Measurements from ENCODE around the gene RAB8B. TPM values are rescaled to one million over a fixed set of nuclear protein-coding genes. Genes with fewer than 3 reads are reported as not detected.

RAB8B gene
- 10 to 100 TPM in 3 of 4 donors, 1 to 10 TPM in 1; 9.8 to 19.6 (median 13.9) TPM for polyA plus RNA-seq
- long read RNA-seq, donor 1 = 0 reads
- long read RNA-seq, donor 2, full-length matches to known transcripts = 5 of 5 reads
- long read RNA-seq, donor 2, partial matches to known transcripts = 0 of 5 reads
- long read RNA-seq, donor 2, other reads (novel, unspliced or antisense) = 0 of 5 reads
- long read RNA-seq, donor 3, full-length matches to known transcripts = 9 of 9 reads
- long read RNA-seq, donor 3, partial matches to known transcripts = 0 of 9 reads
- long read RNA-seq, donor 3, other reads (novel, unspliced or antisense) = 0 of 9 reads
- long read RNA-seq, donor 4 = 0 reads
- long read RNA-seq, donor 5 = 0 reads
- long read RNA-seq, donor 6, full-length matches to known transcripts = 6 of 6 reads
- long read RNA-seq, donor 6, partial matches to known transcripts = 0 of 6 reads
- long read RNA-seq, donor 6, other reads (novel, unspliced or antisense) = 0 of 6 reads
- long read RNA-seq, donor 7, full-length matches to known transcripts = 5 of 5 reads
- long read RNA-seq, donor 7, partial matches to known transcripts = 0 of 5 reads
- long read RNA-seq, donor 7, other reads (novel, unspliced or antisense) = 0 of 5 reads
- long read RNA-seq, donor 8, full-length matches to known transcripts = 1 of 1 reads
- long read RNA-seq, donor 8, partial matches to known transcripts = 0 of 1 reads
- long read RNA-seq, donor 8, other reads (novel, unspliced or antisense) = 0 of 1 reads
- long read RNA-seq, donor 9, full-length matches to known transcripts = 1 of 1 reads
- long read RNA-seq, donor 9, partial matches to known transcripts = 0 of 1 reads
- long read RNA-seq, donor 9, other reads (novel, unspliced or antisense) = 0 of 1 reads
- long read RNA-seq, donor 10, full-length matches to known transcripts = 10 of 10 reads
- long read RNA-seq, donor 10, partial matches to known transcripts = 0 of 10 reads
- long read RNA-seq, donor 10, other reads (novel, unspliced or antisense) = 0 of 10 reads

DNA sequence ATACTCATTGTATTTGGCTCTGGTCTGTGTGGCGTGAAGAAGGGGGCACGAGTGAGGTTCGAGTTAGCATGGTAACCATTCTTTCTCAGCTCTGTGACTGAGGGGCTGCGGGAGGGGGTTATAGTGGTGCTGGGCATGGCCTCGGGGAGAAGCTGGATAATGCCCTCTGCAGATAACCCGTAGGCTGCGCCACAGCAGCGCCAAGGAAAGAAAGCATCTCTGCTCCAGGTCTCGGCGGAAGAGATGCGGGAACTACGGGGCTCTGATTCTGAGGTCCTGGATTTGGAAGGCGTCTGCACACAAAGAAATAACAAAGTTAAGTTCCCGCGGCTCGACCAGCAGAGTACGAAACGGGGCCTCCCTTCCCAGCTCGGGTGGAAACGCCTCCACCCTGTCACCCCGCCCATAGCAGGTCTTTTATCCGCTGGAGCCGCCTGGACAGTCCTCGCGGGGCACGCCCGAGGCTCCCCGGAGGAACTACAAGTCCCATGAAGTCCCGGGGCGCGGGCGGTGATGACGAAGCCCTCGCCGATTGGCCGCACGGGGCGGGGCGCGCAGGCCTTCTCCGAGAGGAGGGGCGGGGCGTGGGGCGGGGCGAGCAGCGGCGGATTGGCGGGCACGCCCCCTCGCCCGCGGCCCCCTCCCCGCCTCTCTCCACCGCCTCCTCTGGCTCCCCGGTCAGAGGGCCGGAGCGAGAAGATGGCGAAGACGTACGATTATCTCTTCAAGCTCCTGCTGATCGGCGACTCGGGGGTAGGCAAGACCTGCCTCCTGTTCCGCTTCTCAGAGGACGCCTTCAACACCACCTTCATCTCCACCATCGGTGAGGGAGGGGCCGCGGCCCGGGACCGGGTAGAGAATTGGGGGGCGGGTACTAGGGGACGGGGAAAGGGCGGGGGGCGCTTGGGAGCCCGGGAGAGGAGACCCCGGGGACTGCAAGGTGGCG is at the start of gene RAB8B:
TSS of gene RAB8B (plus strand) at position 681 of the 946 bp plus-strand sequence. CDS start at position 700, 19 bp downstream.
- 0 to 1% (median 0%) methylated on average over 50 to 77 of the region's 77 CpGs for WGBS, 3 donors
- Histone ChIP-seq H3K36me3 (ENCODE audit: control insufficient read depth in 3 of 3, insufficient read depth in 2 of 3, low read depth in 1 of 3, low read length in 3 of 3) (no peaks in the 10 kb centered on the region), H3K9me3 (ENCODE audit: control insufficient read depth in 2 of 2, insufficient read depth in 1 of 2, low read depth in 1 of 2, low read length in 1 of 2) (no peaks in the 10 kb centered on the region), H3K27ac (ENCODE audit: low read depth in 1 of 3, low read length in 2 of 3) (peak within 1 kb of the TSS; percentile 76 to 87 (median 76)), H3K4me3 (ENCODE audit: low read depth in 1 of 3, low read length in 3 of 3) (peak within 1 kb of the TSS; percentile 86 to 95 (median 88)), H3K4me1 (ENCODE audit: control insufficient read depth in 3 of 3, insufficient read depth in 2 of 3, low read depth in 1 of 3, low read length in 2 of 3) (peaks cover 4 to 21% (median 4%) of the 10 kb centered on the region in 3 donors), H3K27me3 (ENCODE audit: control insufficient read depth in 3 of 3, insufficient read depth in 3 of 3, low read length in 3 of 3) (peaks cover 0 to 4% (median 0%) of the 10 kb centered on the region in 3 donors)
- peak; percentile 97 to 98 for DNase-seq
- FAIRE-seq = no peak

DNA sequence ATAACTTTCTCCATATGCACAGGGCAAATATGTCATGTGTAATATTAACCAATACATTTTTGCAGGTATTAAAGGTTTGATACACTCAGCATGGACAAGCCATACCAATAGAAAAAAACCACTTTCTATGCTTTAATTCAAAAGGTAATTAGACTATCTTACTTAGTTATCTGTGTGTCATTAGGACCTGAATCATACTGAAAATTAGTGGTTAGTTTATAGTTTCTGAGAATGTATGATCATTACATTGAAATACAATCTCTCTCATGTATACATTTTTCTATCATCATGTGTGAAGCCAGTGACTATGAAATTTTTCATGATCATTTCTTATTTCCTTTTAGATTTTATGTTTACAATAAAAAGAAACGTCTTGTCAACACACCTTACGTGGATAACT is 48.5 kb upstream of the RAB8B start:
- H3K9me3 ChIP-seq (ENCODE audit: control insufficient read depth in 2 of 2, insufficient read depth in 1 of 2, low read depth in 1 of 2, low read length in 1 of 2) = no peaks in the 10 kb centered on the region
- 88 to 94% (median 90%) methylated on average over 2 of the region's 2 CpGs for WGBS, 3 donors
- FAIRE-seq (no peak), DNase-seq (no peak)
- no peaks in the 10 kb centered on the region for H3K27me3 ChIP-seq (ENCODE audit: control insufficient read depth in 3 of 3, insufficient read depth in 3 of 3, low read length in 3 of 3)
- no peaks in the 10 kb centered on the region for H3K4me1 ChIP-seq (ENCODE audit: control insufficient read depth in 3 of 3, insufficient read depth in 2 of 3, low read depth in 1 of 3, low read length in 2 of 3)
- H3K36me3 ChIP-seq (ENCODE audit: control insufficient read depth in 3 of 3, insufficient read depth in 2 of 3, low read depth in 1 of 3, low read length in 3 of 3) = peaks cover 3 to 8% (median 4%) of the 10 kb centered on the region in 3 donors
- no peak overlapping the region for H3K27ac ChIP-seq (ENCODE audit: low read depth in 1 of 3, low read length in 2 of 3)
- no peak overlapping the region for H3K4me3 ChIP-seq (ENCODE audit: low read depth in 1 of 3, low read length in 3 of 3)

DNA sequence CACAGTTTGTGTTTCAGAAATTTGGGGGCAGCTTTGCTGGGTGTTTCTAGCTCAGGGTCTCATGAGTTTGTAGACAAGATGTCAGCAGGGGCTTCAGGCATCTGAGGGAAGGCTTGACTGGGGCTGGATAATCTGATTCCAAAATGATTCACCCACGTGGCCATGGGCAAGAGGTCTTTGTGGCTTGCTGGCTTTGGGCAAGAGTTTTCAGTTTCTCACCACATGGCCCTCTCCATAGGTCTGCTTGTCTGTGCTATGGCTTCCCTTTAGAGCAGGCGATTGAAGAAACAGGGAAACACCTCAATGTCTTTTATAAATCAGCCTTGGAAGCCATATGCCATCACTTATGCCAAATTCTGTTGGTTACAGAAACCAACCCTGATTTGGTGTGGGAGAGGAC is 44.0 kb upstream of the RAB8B start:
- no peaks in the 10 kb centered on the region for H3K27me3 ChIP-seq (ENCODE audit: control insufficient read depth in 3 of 3, insufficient read depth in 3 of 3, low read length in 3 of 3)
- DNase-seq (no peak), FAIRE-seq (no peak)
- no peaks in the 10 kb centered on the region for H3K9me3 ChIP-seq (ENCODE audit: control insufficient read depth in 2 of 2, insufficient read depth in 1 of 2, low read depth in 1 of 2, low read length in 1 of 2)
- H3K4me3 ChIP-seq (ENCODE audit: low read depth in 1 of 3, low read length in 3 of 3) = no peak overlapping the region
- H3K36me3 ChIP-seq (ENCODE audit: control insufficient read depth in 3 of 3, insufficient read depth in 2 of 3, low read depth in 1 of 3, low read length in 3 of 3) = peaks cover 3 to 22% (median 4%) of the 10 kb centered on the region in 3 donors
- WGBS, 3 donors = 89 to 94% (median 90%) methylated on average over 2 of the region's 2 CpGs
- H3K4me1 ChIP-seq (ENCODE audit: control insufficient read depth in 3 of 3, insufficient read depth in 2 of 3, low read depth in 1 of 3, low read length in 2 of 3) = no peaks in the 10 kb centered on the region
- H3K27ac ChIP-seq (ENCODE audit: low read depth in 1 of 3, low read length in 2 of 3) = no peak overlapping the region

DNA sequence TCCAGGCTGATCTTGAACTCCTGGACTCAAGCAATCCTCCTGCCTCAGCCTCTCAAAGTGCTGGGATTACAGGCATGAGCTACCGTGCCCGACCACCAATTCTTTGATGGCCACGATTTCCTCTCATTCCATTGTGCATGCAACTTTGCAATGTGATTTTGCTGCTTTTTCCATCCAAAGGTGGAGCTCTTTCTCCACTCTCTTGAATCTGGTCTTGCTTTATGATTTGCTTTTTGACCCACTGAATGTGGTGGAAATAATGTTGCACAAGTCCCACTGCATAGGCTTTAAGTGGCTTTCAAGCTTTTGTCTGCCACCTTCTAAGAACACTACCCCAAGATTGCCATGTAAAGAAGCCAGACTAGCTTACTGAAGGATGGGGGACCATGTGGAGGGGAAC is 42.7 kb upstream of the RAB8B start:
- H3K36me3 ChIP-seq (ENCODE audit: control insufficient read depth in 3 of 3, insufficient read depth in 2 of 3, low read depth in 1 of 3, low read length in 3 of 3) = peaks cover 0 to 25% (median 0%) of the 10 kb centered on the region in 3 donors
- DNase-seq = peak; percentile 4 to 27
- no peaks in the 10 kb centered on the region for H3K4me1 ChIP-seq (ENCODE audit: control insufficient read depth in 3 of 3, insufficient read depth in 2 of 3, low read depth in 1 of 3, low read length in 2 of 3)
- H3K9me3 ChIP-seq (ENCODE audit: control insufficient read depth in 2 of 2, insufficient read depth in 1 of 2, low read depth in 1 of 2, low read length in 1 of 2) = no peaks in the 10 kb centered on the region
- no peak overlapping the region for H3K4me3 ChIP-seq (ENCODE audit: low read depth in 1 of 3, low read length in 3 of 3)
- H3K27ac ChIP-seq (ENCODE audit: low read depth in 1 of 3, low read length in 2 of 3) = no peak overlapping the region
- no peak for FAIRE-seq
- no peaks in the 10 kb centered on the region for H3K27me3 ChIP-seq (ENCODE audit: control insufficient read depth in 3 of 3, insufficient read depth in 3 of 3, low read length in 3 of 3)
- 73 to 82% (median 74%) methylated on average over 3 of the region's 3 CpGs for WGBS, 3 donors

DNA sequence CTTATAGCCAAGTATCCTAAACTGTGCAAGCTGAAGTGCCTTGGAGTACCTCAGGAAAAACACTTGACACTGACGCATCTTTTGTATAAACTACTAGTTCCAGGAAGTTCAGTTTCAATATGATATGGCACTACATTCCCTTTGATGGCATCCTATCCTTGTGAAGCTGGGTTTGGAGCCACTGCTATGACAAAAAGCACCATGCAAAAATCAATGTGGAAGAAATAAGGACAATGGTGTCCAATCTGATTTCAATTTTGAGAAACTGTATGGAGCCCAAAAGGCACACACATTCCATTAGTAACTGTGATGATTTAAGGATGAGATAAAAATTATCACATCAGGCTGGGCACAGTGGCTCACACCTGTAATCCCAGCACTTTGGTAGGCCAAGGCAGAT is 37.7 kb upstream of the RAB8B start:
- 73 to 100% (median 75%) methylated on average over 1 of the region's 1 CpG for WGBS, 3 donors
- FAIRE-seq = no peak
- Histone ChIP-seq H3K27ac (ENCODE audit: low read depth in 1 of 3, low read length in 2 of 3) (no peak overlapping the region), H3K36me3 (ENCODE audit: control insufficient read depth in 3 of 3, insufficient read depth in 2 of 3, low read depth in 1 of 3, low read length in 3 of 3) (peaks cover 3 to 30% (median 7%) of the 10 kb centered on the region in 3 donors), H3K9me3 (ENCODE audit: control insufficient read depth in 2 of 2, insufficient read depth in 1 of 2, low read depth in 1 of 2, low read length in 1 of 2) (no peaks in the 10 kb centered on the region), H3K27me3 (ENCODE audit: control insufficient read depth in 3 of 3, insufficient read depth in 3 of 3, low read length in 3 of 3) (no peaks in the 10 kb centered on the region), H3K4me3 (ENCODE audit: low read depth in 1 of 3, low read length in 3 of 3) (no peak overlapping the region), H3K4me1 (ENCODE audit: control insufficient read depth in 3 of 3, insufficient read depth in 2 of 3, low read depth in 1 of 3, low read length in 2 of 3) (peaks cover 0 to 2% (median 0%) of the 10 kb centered on the region in 3 donors)
- no peak for DNase-seq

DNA sequence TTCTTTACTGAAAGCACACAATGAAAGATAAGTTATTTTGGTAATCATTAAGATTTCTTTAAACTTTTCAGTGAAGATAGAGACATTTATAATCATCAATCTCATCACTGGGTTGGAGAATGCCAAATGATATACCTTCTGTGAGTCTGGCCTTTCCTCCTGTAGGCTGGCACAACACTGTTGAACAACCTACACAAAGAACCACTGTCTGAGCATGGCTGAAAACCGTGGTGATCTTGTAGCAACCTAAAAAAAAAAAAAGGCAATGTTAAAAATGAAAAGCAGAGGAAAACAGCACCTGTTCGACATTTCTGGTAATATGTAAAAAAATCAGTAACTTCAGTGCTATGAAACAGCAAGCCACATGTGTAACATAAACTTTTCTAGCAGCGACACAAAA is 33.9 kb upstream of the RAB8B start:
- no peak for DNase-seq
- no peak overlapping the region for H3K27ac ChIP-seq (ENCODE audit: low read depth in 1 of 3, low read length in 2 of 3)
- H3K27me3 ChIP-seq (ENCODE audit: control insufficient read depth in 3 of 3, insufficient read depth in 3 of 3, low read length in 3 of 3) = no peaks in the 10 kb centered on the region
- peak overlapping the region in 1 of 3 donors; percentile 95 for H3K4me3 ChIP-seq (ENCODE audit: low read depth in 1 of 3, low read length in 3 of 3)
- peaks cover 0 to 2% (median 0%) of the 10 kb centered on the region in 3 donors for H3K4me1 ChIP-seq (ENCODE audit: control insufficient read depth in 3 of 3, insufficient read depth in 2 of 3, low read depth in 1 of 3, low read length in 2 of 3)
- peaks cover 3 to 15% (median 7%) of the 10 kb centered on the region in 3 donors for H3K36me3 ChIP-seq (ENCODE audit: control insufficient read depth in 3 of 3, insufficient read depth in 2 of 3, low read depth in 1 of 3, low read length in 3 of 3)
- no peaks in the 10 kb centered on the region for H3K9me3 ChIP-seq (ENCODE audit: control insufficient read depth in 2 of 2, insufficient read depth in 1 of 2, low read depth in 1 of 2, low read length in 1 of 2)
- 64 to 70% (median 64%) methylated on average over 3 of the region's 3 CpGs for WGBS, 3 donors
- FAIRE-seq = no peak

DNA sequence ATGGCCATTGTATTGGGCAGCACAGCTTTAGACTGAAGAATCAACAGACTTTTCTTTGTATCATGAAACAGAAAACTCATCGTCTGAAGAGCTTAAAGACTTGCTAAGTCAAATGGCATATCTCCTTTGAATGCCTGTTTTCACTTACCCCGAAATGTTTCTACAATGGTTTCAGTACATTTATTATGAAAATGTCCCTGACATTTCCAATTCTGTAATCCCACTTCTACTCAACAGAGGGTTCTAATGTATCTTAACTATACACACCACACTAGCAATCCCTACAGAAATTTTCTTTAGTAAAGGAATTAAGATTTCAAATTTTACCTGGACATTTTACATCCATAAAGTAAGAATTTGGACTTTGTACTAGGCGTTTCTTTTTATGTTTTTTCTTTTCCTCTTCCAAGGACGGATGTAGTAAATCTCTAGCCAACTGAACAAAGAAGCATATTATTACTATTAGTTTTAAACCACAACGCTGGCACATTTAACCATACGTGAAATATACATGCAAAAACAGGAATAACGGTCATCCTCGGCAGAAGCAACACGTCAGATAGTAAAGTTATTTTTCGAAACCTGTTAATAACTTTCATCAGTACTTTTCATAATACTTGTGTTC is 33.2 kb upstream of the RAB8B start:
- H3K9me3 ChIP-seq (ENCODE audit: control insufficient read depth in 2 of 2, insufficient read depth in 1 of 2, low read depth in 1 of 2, low read length in 1 of 2) = no peaks in the 10 kb centered on the region
- 2 to 5% (median 3%) methylated on average over 10 of the region's 10 CpGs for whole genome bisulfite sequencing, 3 donors
- DNase-seq = peak in 1 of 2 donors; percentile 58
- H3K36me3 ChIP-seq (ENCODE audit: control insufficient read depth in 3 of 3, insufficient read depth in 2 of 3, low read depth in 1 of 3, low read length in 3 of 3) = peaks cover 3 to 13% (median 7%) of the 10 kb centered on the region in 3 donors
- no peak for FAIRE-seq
- peaks cover 0 to 2% (median 0%) of the 10 kb centered on the region in 3 donors for H3K4me1 ChIP-seq (ENCODE audit: control insufficient read depth in 3 of 3, insufficient read depth in 2 of 3, low read depth in 1 of 3, low read length in 2 of 3)
- peak overlapping the region; percentile 92 to 99 (median 97) for H3K27ac ChIP-seq (ENCODE audit: low read depth in 1 of 3, low read length in 2 of 3)
- no peaks in the 10 kb centered on the region for H3K27me3 ChIP-seq (ENCODE audit: control insufficient read depth in 3 of 3, insufficient read depth in 3 of 3, low read length in 3 of 3)
- peak overlapping the region; percentile 75 to 95 (median 94) for H3K4me3 ChIP-seq (ENCODE audit: low read depth in 1 of 3, low read length in 3 of 3)
